ENCODE results near the gene KLHL42. TPM values are rescaled to one million over a fixed set of nuclear protein-coding genes. Genes with fewer than 3 reads are reported as not detected.

Gene KLHL42
- total RNA-seq, 1 experiment from 2014 or later: 21.5 TPM

DNA sequence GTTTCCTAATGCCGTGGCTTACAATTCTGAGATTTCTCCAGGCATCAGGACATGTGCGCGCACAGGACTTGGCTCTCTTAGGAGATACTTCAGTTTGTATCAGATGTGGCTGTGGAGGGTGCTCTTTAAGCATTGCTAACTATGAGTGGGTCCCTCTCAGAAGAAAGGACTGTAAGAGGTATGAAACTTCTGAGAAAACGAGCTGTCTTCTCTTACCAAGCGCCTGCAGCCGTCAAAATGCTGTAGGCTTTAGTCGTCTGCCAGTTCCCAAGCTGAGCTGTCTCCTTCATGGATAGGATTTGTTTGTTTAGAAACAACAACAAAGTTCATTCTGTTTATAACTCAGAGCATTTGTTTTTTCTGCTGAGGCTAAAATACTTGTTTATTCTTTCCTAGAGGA is 16.1 kb downstream of the KLHL42 start:
- no peak overlapping the region for H3K27ac ChIP-seq (ENCODE audit: low read depth, low read length)
- H4K20me1 ChIP-seq (ENCODE audit: insufficient read depth): no peaks in the 10 kb centered on the region
- no TSS peak for BruUV-seq (replicated peaks)
- H3K9ac ChIP-seq (ENCODE audit: low read length): no peak overlapping the region
- no peaks in the 10 kb centered on the region for H3K9me2 ChIP-seq (ENCODE audit: insufficient read depth)
- POLR2A ChIA-PET: no interaction called here
- DNase-seq (ENCODE audit: low read depth, low spot score) (no peak), ATAC-seq (no peak)
- no peak overlapping the region for H2AFZ ChIP-seq (ENCODE audit: low read depth, low read length, poor library complexity, severe bottlenecking)
- H3K4me3 ChIP-seq (replicated peaks in 1 of 2; ENCODE audit: low read depth in 1 of 2, low read length in 2 of 2): no peak overlapping the region
- no peak overlapping the region for H3K4me2 ChIP-seq (ENCODE audit: low read length)
- H3K4me1 ChIP-seq (ENCODE audit: control insufficient read depth in 1 of 2, insufficient read depth in 2 of 2, low read length in 2 of 2): no peaks in the 10 kb centered on the region
- H3K27me3 ChIP-seq (ENCODE audit: insufficient read depth, low read length): no peaks in the 10 kb centered on the region
- 0 out of 2 replicates have a peak, but pooled peaks cover 4% of the 10 kb centered on the region for H3K79me2 ChIP-seq (ENCODE audit: insufficient read depth, low read length)
- intact Hi-C loops (cut with micrococcal nuclease): no loop called here
- no peaks in the 10 kb centered on the region for H3K9me3 ChIP-seq (ENCODE audit: control insufficient read depth in 1 of 2, insufficient read depth in 1 of 2, low read depth in 1 of 2, low read length in 2 of 2)
- peaks cover 23 to 35% of the 10 kb centered on the region in 2 experiments; a peak in 3 of 4 replicates for H3K36me3 ChIP-seq (ENCODE audit: control insufficient read depth in 1 of 2, insufficient read depth in 2 of 2, low read length in 2 of 2)
- RAD21 ChIA-PET (ENCODE audit: low non-redundant PET in 1 of 2, low total read pairs in 2 of 2, uncharacterized antibody in 2 of 2, unreplicated experiment in 2 of 2): no interaction called here
- CTCF ChIA-PET: no interaction called here
- no peak for TF ChIP-seq EZH2 (IDR thresholded peaks at IDR 0.05)
- no peak for TF ChIP-seq YY1 (IDR thresholded peaks at IDR 0.05; ENCODE audit: extremely low read depth, insufficient replicate concordance, low read depth, low read length)
- TF ChIP-seq, protein P1, sequence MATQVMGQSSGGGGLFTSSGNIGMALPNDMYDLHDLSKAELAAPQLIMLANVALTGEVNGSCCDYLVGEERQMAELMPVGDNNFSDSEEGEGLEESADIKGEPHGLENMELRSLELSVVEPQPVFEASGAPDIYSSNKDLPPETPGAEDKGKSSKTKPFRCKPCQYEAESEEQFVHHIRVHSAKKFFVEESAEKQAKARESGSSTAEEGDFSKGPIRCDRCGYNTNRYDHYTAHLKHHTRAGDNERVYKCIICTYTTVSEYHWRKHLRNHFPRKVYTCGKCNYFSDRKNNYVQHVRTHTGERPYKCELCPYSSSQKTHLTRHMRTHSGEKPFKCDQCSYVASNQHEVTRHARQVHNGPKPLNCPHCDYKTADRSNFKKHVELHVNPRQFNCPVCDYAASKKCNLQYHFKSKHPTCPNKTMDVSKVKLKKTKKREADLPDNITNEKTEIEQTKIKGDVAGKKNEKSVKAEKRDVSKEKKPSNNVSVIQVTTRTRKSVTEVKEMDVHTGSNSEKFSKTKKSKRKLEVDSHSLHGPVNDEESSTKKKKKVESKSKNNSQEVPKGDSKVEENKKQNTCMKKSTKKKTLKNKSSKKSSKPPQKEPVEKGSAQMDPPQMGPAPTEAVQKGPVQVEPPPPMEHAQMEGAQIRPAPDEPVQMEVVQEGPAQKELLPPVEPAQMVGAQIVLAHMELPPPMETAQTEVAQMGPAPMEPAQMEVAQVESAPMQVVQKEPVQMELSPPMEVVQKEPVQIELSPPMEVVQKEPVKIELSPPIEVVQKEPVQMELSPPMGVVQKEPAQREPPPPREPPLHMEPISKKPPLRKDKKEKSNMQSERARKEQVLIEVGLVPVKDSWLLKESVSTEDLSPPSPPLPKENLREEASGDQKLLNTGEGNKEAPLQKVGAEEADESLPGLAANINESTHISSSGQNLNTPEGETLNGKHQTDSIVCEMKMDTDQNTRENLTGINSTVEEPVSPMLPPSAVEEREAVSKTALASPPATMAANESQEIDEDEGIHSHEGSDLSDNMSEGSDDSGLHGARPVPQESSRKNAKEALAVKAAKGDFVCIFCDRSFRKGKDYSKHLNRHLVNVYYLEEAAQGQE (IDR thresholded peaks at IDR 0.05; ENCODE audit: low read depth): no peak
- no peak for TF ChIP-seq ZNF274 (IDR thresholded peaks at IDR 0.05; ENCODE audit: low read depth, low read length)
- TF ChIP-seq SIN3A (IDR thresholded peaks at IDR 0.05; ENCODE audit: low read depth): no peak
- TF ChIP-seq CBX3 (IDR thresholded peaks at IDR 0.05; ENCODE audit: low read depth): no peak
- TF ChIP-seq TCF7L2 (IDR thresholded peaks at IDR 0.05; ENCODE audit: borderline replicate concordance, extremely low read depth, insufficient read depth, insufficient read length): no peak
- no peak for TF ChIP-seq RAD21 (IDR thresholded peaks at IDR 0.05; ENCODE audit: low read depth)
- no peak for TF ChIP-seq POLR2AphosphoS5 (IDR thresholded peaks at IDR 0.05; ENCODE audit: low read depth, low read length)
- TF ChIP-seq, protein P2, sequence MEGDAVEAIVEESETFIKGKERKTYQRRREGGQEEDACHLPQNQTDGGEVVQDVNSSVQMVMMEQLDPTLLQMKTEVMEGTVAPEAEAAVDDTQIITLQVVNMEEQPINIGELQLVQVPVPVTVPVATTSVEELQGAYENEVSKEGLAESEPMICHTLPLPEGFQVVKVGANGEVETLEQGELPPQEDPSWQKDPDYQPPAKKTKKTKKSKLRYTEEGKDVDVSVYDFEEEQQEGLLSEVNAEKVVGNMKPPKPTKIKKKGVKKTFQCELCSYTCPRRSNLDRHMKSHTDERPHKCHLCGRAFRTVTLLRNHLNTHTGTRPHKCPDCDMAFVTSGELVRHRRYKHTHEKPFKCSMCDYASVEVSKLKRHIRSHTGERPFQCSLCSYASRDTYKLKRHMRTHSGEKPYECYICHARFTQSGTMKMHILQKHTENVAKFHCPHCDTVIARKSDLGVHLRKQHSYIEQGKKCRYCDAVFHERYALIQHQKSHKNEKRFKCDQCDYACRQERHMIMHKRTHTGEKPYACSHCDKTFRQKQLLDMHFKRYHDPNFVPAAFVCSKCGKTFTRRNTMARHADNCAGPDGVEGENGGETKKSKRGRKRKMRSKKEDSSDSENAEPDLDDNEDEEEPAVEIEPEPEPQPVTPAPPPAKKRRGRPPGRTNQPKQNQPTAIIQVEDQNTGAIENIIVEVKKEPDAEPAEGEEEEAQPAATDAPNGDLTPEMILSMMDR (IDR thresholded peaks at IDR 0.05 in 2 of 3, conservative IDR thresholded peaks at IDR 0.05 in 1 of 3; ENCODE audit: borderline replicate concordance in 1 of 3, insufficient read depth in 1 of 3, low read depth in 2 of 3, low read length in 2 of 3): no peak
- TF ChIP-seq, protein P3, sequence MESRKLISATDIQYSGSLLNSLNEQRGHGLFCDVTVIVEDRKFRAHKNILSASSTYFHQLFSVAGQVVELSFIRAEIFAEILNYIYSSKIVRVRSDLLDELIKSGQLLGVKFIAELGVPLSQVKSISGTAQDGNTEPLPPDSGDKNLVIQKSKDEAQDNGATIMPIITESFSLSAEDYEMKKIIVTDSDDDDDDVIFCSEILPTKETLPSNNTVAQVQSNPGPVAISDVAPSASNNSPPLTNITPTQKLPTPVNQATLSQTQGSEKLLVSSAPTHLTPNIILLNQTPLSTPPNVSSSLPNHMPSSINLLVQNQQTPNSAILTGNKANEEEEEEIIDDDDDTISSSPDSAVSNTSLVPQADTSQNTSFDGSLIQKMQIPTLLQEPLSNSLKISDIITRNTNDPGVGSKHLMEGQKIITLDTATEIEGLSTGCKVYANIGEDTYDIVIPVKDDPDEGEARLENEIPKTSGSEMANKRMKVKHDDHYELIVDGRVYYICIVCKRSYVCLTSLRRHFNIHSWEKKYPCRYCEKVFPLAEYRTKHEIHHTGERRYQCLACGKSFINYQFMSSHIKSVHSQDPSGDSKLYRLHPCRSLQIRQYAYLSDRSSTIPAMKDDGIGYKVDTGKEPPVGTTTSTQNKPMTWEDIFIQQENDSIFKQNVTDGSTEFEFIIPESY (IDR thresholded peaks at IDR 0.05; ENCODE audit: extremely low read depth, insufficient replicate concordance, low read length): no peak
- no peak for TF ChIP-seq JUND (IDR thresholded peaks at IDR 0.05)
- TF ChIP-seq, protein P4, sequence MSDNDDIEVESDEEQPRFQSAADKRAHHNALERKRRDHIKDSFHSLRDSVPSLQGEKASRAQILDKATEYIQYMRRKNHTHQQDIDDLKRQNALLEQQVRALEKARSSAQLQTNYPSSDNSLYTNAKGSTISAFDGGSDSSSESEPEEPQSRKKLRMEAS (IDR thresholded peaks at IDR 0.05): no peak
- no peak for TF ChIP-seq POLR2A (IDR thresholded peaks at IDR 0.05; ENCODE audit: borderline replicate concordance, extremely low read depth, insufficient read depth, insufficient read length)
- TF ChIP-seq EZH2phosphoT487 (IDR thresholded peaks at IDR 0.05; ENCODE audit: borderline replicate concordance): no peak
- TF ChIP-seq FOSL1 (IDR thresholded peaks at IDR 0.05; ENCODE audit: low read depth): no peak
- no peak for TF ChIP-seq SRF (IDR thresholded peaks at IDR 0.05; ENCODE audit: low read depth)
- no peak for TF ChIP-seq ZFX (IDR thresholded peaks at IDR 0.05)

Measured in HCT116 (cell line).